ENCODE data around the gene OTUD5. TPM values are rescaled to one million over a fixed set of nuclear protein-coding genes. Genes with fewer than 3 reads are reported as not detected.

Gene OTUD5
- total and polyA plus RNA-seq, 2 donors from 2014 or later = 40.2 to 56.2 TPM

DNA sequence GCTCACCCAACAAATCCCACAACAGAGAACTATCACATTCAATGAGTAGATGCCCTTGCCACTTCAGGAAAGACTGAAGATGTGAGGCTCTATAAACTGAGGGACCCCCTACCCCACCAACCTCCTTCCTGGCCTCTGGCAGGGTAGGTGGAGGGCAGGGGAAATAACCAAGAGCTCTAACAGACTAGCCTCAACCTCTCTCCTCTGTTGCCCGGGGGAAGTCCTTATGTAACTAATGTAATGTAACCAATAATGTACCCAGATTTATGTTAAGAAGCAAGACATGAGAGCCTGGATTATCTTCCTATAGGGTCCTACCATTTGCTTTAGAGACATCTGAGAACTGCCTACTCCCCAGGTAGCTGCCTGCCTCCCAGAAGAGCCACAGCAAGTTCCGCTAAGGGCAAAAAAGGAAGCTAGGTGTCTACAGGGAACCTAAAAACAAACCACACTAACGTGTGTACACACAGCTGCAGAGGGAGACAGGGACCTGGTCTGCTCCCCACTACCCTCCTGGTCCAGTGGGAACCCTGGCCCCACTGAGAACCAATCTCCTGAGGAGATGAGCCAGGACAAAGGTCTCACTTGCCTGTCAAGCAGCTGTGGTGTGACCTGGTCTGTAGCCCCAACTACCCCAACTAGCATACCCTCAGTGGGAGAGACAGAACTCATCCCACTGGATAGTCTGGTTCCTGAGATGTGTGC lies 17.7 kb downstream of the OTUD5 start:
- no peak overlapping the region for H3K9ac ChIP-seq (ENCODE audit: low read length in 3 of 3)
- no peak overlapping the region for H3K27ac ChIP-seq (ENCODE audit: low read depth in 2 of 2, low read length in 2 of 2)
- no peaks in the 10 kb centered on the region for H3K27me3 ChIP-seq (ENCODE audit: control insufficient read depth, insufficient read depth, low read length)
- H3K36me3 ChIP-seq (ENCODE audit: control insufficient read depth in 2 of 3, insufficient read depth in 3 of 3, low read length in 3 of 3) = peaks cover 0 to 14% (median 0%) of the 10 kb centered on the region in 3 donors
- H3K9me3 ChIP-seq (ENCODE audit: control insufficient read depth in 2 of 3, insufficient read depth in 1 of 3, low read length in 3 of 3) = no peaks in the 10 kb centered on the region
- intact Hi-C loops (cut with DNase I) = no loop called here
- H3K4me1 ChIP-seq (ENCODE audit: control insufficient read depth in 2 of 3, insufficient read depth in 2 of 3, low read depth in 1 of 3, low read length in 3 of 3) = peaks cover 0 to 12% (median 0%) of the 10 kb centered on the region in 3 donors
- TF ChIP-seq CTCF (IDR thresholded peaks at IDR 0.05; ENCODE audit: borderline replicate concordance, extremely low read depth, insufficient read depth) = no peak
- DNase-seq = no peak
- FAIRE-seq = no peak
- no peak overlapping the region for H3K4me3 ChIP-seq (ENCODE audit: low read length in 3 of 3)

DNA sequence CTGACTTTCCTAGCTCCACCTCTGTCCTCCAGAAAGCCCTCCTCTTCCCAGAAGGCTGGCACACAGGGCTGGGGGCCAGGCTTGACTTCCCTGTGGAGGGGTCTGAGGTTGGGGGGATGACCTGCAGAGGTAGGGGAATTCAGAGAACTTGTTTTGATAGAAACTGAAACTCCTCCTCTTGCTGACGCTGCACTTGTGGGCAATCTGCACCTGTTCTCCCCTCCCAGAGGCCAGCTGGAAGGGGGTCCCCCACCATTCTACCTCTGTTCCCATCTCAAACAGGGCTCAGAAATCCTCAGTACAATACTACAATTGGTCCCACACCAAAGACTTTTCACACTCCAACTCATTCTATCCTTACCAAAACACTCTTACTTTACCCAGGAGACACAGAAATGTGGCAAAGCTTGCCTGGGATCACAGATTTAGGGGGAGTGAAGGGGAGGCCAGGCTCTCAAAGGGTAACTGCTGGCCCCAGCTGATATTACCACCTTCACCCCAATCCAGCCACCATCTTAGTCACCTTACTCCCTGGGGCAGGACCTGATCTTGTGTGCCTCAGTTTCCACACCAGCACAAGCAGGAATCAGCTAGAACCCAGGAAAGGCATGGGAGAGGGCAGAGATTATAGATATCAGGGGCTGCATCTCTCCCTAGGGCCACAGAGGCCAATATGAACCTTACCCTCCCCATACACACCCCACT lies 18.5 kb downstream of the OTUD5 start:
- Histone ChIP-seq H3K36me3 (ENCODE audit: control insufficient read depth in 2 of 3, insufficient read depth in 3 of 3, low read length in 3 of 3) (peaks cover 0 to 22% (median 2%) of the 10 kb centered on the region in 3 donors), H3K9me3 (ENCODE audit: control insufficient read depth in 2 of 3, insufficient read depth in 1 of 3, low read length in 3 of 3) (no peaks in the 10 kb centered on the region), H3K4me1 (ENCODE audit: control insufficient read depth in 2 of 3, insufficient read depth in 2 of 3, low read depth in 1 of 3, low read length in 3 of 3) (peaks cover 0 to 12% (median 0%) of the 10 kb centered on the region in 3 donors), H3K27me3 (ENCODE audit: control insufficient read depth, insufficient read depth, low read length) (no peaks in the 10 kb centered on the region), H3K9ac (ENCODE audit: low read length in 3 of 3) (no peak overlapping the region), H3K4me3 (ENCODE audit: low read length in 3 of 3) (no peak overlapping the region), H3K27ac (ENCODE audit: low read depth in 2 of 2, low read length in 2 of 2) (no peak overlapping the region)
- DNase-seq (no peak), FAIRE-seq (no peak)
- intact Hi-C loops (cut with DNase I) = no loop called here
- no peak for TF ChIP-seq CTCF (IDR thresholded peaks at IDR 0.05; ENCODE audit: borderline replicate concordance, extremely low read depth, insufficient read depth)

DNA sequence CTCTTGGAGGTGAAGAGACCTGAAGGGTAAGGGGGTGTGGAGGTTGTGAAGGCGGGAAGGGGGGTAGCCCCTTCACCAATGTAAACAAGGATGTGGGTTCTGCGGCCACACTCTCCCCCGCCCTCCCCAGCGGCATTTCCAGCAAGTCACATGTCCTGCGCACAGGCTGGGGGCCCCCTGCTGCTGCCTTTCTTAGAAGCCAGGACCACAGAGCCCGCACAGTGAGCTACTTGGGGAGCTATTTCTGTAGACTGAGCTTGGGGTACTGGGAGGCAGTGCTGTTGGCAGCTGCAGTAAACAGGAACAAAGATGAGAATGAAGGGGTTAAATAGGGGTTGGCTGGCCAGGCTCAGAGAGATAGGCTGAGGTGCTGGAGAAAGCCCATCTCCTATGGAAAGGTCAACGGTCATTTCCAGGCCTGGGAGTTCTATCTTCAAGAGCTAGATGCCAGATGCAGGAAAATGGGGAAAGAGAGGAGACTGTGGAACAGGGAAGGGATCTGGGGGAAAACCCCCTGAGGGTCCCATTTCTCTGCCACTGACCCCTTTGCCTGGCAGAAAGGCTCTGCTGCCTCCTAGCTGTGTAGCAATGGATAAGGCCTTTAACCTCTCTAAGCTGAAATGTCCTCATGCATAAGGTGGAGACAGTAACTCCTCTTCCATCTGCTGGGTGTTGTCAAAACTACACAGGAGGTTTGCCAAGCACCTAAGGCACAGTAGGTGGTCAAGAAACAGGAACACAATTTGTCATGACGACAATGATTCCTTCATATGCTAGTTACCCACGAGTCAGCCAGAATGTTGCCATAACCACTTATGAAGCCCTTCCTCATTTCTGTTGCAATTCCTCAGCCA lies 20.1 kb downstream of the OTUD5 start:
- Histone ChIP-seq H3K4me3 (ENCODE audit: low read length in 3 of 3) (no peak overlapping the region), H3K27me3 (ENCODE audit: control insufficient read depth, insufficient read depth, low read length) (no peaks in the 10 kb centered on the region), H3K36me3 (ENCODE audit: control insufficient read depth in 2 of 3, insufficient read depth in 3 of 3, low read length in 3 of 3) (peaks cover 0 to 29% (median 2%) of the 10 kb centered on the region in 3 donors), H3K27ac (ENCODE audit: low read depth in 2 of 2, low read length in 2 of 2) (peak overlapping the region in 1 of 2 donors; percentile 37), H3K4me1 (ENCODE audit: control insufficient read depth in 2 of 3, insufficient read depth in 2 of 3, low read depth in 1 of 3, low read length in 3 of 3) (peaks cover 0 to 12% (median 0%) of the 10 kb centered on the region in 3 donors), H3K9ac (ENCODE audit: low read length in 3 of 3) (no peak overlapping the region), H3K9me3 (ENCODE audit: control insufficient read depth in 2 of 3, insufficient read depth in 1 of 3, low read length in 3 of 3) (no peaks in the 10 kb centered on the region)
- FAIRE-seq (no peak), DNase-seq (peak in 1 of 5 donors; percentile 90)
- no peak for TF ChIP-seq CTCF (IDR thresholded peaks at IDR 0.05; ENCODE audit: borderline replicate concordance, extremely low read depth, insufficient read depth)
- intact Hi-C loops (cut with DNase I) = no loop called here
